Left renal cortex interstitium (tissue), 4 donors: ENCODE results near the gene NUP93. TPM values are rescaled to one million over a fixed set of nuclear protein-coding genes. Genes with fewer than 3 reads are reported as not detected.
"Not testable (repeated sequence)": the region's sequence is repeated elsewhere in the genome, so short reads cannot be mapped to it uniquely, and the experiment has no call there.

ENCODE experiments used
- DNase-seq, 4 donors: peaks; one replicate each; pipeline ENCODE4 v3.0.0-alpha.2; 2013; ENCODE audit warnings: low read depth in 4 of 4, low spot score in 2 of 4, missing footprints in 1 of 4
- polyA plus RNA-seq, 4 donors: library from polyadenylated mRNA; unstranded; fragments of 120-200 nt; gene quantifications; one replicate each; pipeline ENCODE4 v1.2.1, GENCODE V29; 2013; ENCODE audit not compliant: insufficient read length in 4 of 4

Gene NUP93
- polyA plus RNA-seq, 4 donors: 73.0 to 106 (median 83.5) TPM

- DNase-seq: no peak
Observed at GRCh38 chr16:56810954-56811353, 81.0 kb downstream of the NUP93 start.

- DNase-seq: not testable (repeated sequence)
Observed at GRCh38 chr16:56811602-56812001, 81.7 kb downstream of the NUP93 start.

GRCh38 chr16:56812884-56813283 lies 83.0 kb downstream of the NUP93 start:
- DNase-seq: no peak

- peak in 1 of 4 donors; percentile 10 for DNase-seq
Observed at GRCh38 chr16:56814537-56815432, 84.9 kb downstream of the NUP93 start.

GRCh38 chr16:56815721-56816120 lies 85.8 kb downstream of the NUP93 start:
- DNase-seq: no peak

GRCh38 chr16:56817056-56817455 lies 87.1 kb downstream of the NUP93 start:
- no peak for DNase-seq

GRCh38 chr16:56817938-56818337 lies 88.0 kb downstream of the NUP93 start:
- no peak for DNase-seq

GRCh38 chr16:56823081-56823733 lies 93.3 kb downstream of the NUP93 start:
- no peak for DNase-seq

- no peak for DNase-seq
Observed at GRCh38 chr16:56824331-56824730, 94.4 kb downstream of the NUP93 start.

GRCh38 chr16:56824804-56825203 lies 94.9 kb downstream of the NUP93 start:
- no peak for DNase-seq

GRCh38 chr16:56825826-56826225 lies 95.9 kb downstream of the NUP93 start:
- DNase-seq: no peak

GRCh38 chr16:56828647-56829046 lies 98.7 kb downstream of the NUP93 start:
- no peak for DNase-seq

GRCh38 chr16:56830669-56831068 lies 100.7 kb downstream of the NUP93 start:
- DNase-seq: no peak

GRCh38 chr16:56832768-56833167 lies 102.8 kb downstream of the NUP93 start:
- DNase-seq: no peak

- DNase-seq: no peak
Observed at GRCh38 chr16:56833243-56833970, 103.5 kb downstream of the NUP93 start.

- DNase-seq: no peak
Observed at GRCh38 chr16:56835320-56835719, 105.4 kb downstream of the NUP93 start.

- no peak for DNase-seq
Observed at GRCh38 chr16:56836410-56837230, 106.7 kb downstream of the NUP93 start.

- DNase-seq: no peak
Observed at GRCh38 chr16:56838622-56839337, 108.9 kb downstream of the NUP93 start.

GRCh38 chr16:56841233-56841632 lies 111.3 kb downstream of the NUP93 start:
- no peak for DNase-seq

- DNase-seq: no peak
Observed at GRCh38 chr16:56841659-56842058, 111.7 kb downstream of the NUP93 start.
